Thyroid gland (tissue), 4 donors: ENCODE measurements around the gene TYSND1.

ENCODE experiments used
- POLR2A ChIP-seq, 2 donors: fragments of 450-650 bp; IDR thresholded peaks; one replicate each; pipeline ENCODE4 v1.6.1; 2017; ENCODE audit warnings: antibody characterized with exemption in 2 of 2, mild to moderate bottlenecking in 2 of 2, moderate library complexity in 1 of 2
- TF ChIP-seq, protein P1 (sequence below), 6 experiments: fragments of 200-600 bp in 3 of 6; fragments of 450-650 bp in 3 of 6; sonication (generic) in 3 of 6; IDR thresholded peaks; one replicate each; pipeline ENCODE4 v1.5.1; 2016 to 2019; ENCODE audit warnings: antibody characterized with exemption in 6 of 6, mild to moderate bottlenecking in 2 of 6, inconsistent platforms in 1 of 6, moderate library complexity in 1 of 6

GRCh38 chr10:70125918-70126552, 20.5 kb downstream of the TYSND1 start:
- TF ChIP-seq, protein P1, sequence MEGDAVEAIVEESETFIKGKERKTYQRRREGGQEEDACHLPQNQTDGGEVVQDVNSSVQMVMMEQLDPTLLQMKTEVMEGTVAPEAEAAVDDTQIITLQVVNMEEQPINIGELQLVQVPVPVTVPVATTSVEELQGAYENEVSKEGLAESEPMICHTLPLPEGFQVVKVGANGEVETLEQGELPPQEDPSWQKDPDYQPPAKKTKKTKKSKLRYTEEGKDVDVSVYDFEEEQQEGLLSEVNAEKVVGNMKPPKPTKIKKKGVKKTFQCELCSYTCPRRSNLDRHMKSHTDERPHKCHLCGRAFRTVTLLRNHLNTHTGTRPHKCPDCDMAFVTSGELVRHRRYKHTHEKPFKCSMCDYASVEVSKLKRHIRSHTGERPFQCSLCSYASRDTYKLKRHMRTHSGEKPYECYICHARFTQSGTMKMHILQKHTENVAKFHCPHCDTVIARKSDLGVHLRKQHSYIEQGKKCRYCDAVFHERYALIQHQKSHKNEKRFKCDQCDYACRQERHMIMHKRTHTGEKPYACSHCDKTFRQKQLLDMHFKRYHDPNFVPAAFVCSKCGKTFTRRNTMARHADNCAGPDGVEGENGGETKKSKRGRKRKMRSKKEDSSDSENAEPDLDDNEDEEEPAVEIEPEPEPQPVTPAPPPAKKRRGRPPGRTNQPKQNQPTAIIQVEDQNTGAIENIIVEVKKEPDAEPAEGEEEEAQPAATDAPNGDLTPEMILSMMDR (IDR thresholded peaks at IDR 0.05), result no peak
- TF ChIP-seq POLR2A (IDR thresholded peaks at IDR 0.05), result no peak
